ENCODE measurements around the gene ZNF747. TPM values are rescaled to one million over a fixed set of nuclear protein-coding genes. Genes with fewer than 3 reads are reported as not detected.

Gene ZNF747
- total and polyA plus RNA-seq, 10 of the 15 experiments (the other 5 are each of a cell fraction or from before 2014, with no cell fraction given), result 1.0 to 13.0 (median 7.2) TPM

- TF ChIP-seq ZBED1 (IDR thresholded peaks at IDR 0.05; ENCODE audit: borderline replicate concordance) (peak; percentile 78), TARDBP (IDR thresholded peaks at IDR 0.05; ENCODE audit: borderline replicate concordance) (no peak), ATF7 (IDR thresholded peaks at IDR 0.05; ENCODE audit: low read depth) (no peak), BCL3 (IDR thresholded peaks at IDR 0.05; ENCODE audit: borderline replicate concordance, insufficient read depth, low read depth, low read length, poor library complexity, severe bottlenecking) (no peak), MTA2 (IDR thresholded peaks at IDR 0.05; ENCODE audit: low read depth) (no peak), ZNF24 (IDR thresholded peaks at IDR 0.05) (0 out of 2 replicates have a peak, but pooled peaks have one; percentile 7), RFX5 (IDR thresholded peaks at IDR 0.05; ENCODE audit: low read depth, low read length) (no peak), EGR1 (IDR thresholded peaks at IDR 0.05; ENCODE audit: borderline replicate concordance in 1 of 2, low read depth in 2 of 2, low read length in 2 of 2) (no peak), CHD4 (IDR thresholded peaks at IDR 0.05) (no peak), CHD2 (IDR thresholded peaks at IDR 0.05; ENCODE audit: borderline replicate concordance, low read depth, low read length) (no peak), POU2F2 (IDR thresholded peaks at IDR 0.05; ENCODE audit: borderline replicate concordance, low read depth, low read length) (no peak), MEF2A (IDR thresholded peaks at IDR 0.05; ENCODE audit: insufficient read depth, low read depth, low read length) (no peak), MTA3 (IDR thresholded peaks at IDR 0.05; ENCODE audit: borderline replicate concordance, low read length) (no peak), TCF12 (IDR thresholded peaks at IDR 0.05; ENCODE audit: low read depth, low read length) (no peak), MYB (IDR thresholded peaks at IDR 0.05; ENCODE audit: borderline replicate concordance, low read depth, low read length) (no peak), NR2C1 (IDR thresholded peaks at IDR 0.05) (no peak), ZBTB40 (IDR thresholded peaks at IDR 0.05; ENCODE audit: borderline replicate concordance) (no peak; the same call in 1 of the 2 replicates), JUND (IDR thresholded peaks at IDR 0.05; ENCODE audit: low read depth, low read length) (no peak), SPI1 (IDR thresholded peaks at IDR 0.05; ENCODE audit: borderline replicate concordance, insufficient read depth, low read depth, low read length) (no peak), NR2F1 (conservative IDR thresholded peaks at IDR 0.05) (no peak), CBFB (IDR thresholded peaks at IDR 0.05; ENCODE audit: low read depth) (no peak; the same call in 1 of the 2 replicates), CREM (IDR thresholded peaks at IDR 0.05; ENCODE audit: low read depth) (no peak), ELK1 (IDR thresholded peaks at IDR 0.05; ENCODE audit: low read depth, low read length) (no peak)
Observed at GRCh38 chr16:30535106-30535776, 583 bp upstream of the ZNF747 start (continued).
